ENCODE data around the gene SLC25A42.

DNA sequence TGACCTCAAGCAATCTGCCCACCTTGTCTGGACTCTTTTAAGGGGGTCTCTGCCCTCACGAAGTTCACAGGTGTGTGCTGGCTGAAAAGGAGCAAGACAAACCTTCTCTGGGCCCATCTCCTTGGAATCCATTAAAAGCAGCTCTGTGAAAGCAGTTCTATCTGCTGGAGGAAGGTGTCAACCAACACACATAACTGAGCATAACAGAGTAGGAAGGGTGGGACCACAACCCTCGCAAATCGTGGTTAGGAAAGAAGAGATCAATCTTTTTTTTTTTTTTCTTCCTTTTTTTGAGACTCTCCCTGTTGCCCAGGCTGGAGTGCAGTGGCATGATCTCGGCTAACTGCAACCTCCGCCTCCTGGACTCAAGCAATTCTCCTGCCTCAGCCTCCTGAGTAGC, 31.9 kb upstream of the SLC25A42 start:
- TF ChIP-seq SP4 (CRISPR knock-in tag; IDR thresholded peaks at IDR 0.05) (no peak), SPEN (CRISPR knock-in tag; IDR thresholded peaks at IDR 0.05; ENCODE audit: low read depth) (no peak), YEATS4 (CRISPR knock-in tag; IDR thresholded peaks at IDR 0.05; ENCODE audit: borderline replicate concordance) (no peak), EHMT2 (IDR thresholded peaks at IDR 0.05; ENCODE audit: borderline replicate concordance, low read depth, low read length) (no peak), PCBP1 (IDR thresholded peaks at IDR 0.05; ENCODE audit: borderline replicate concordance, low read depth, low read length) (no peak)
- TF ChIP-seq, protein P1, sequence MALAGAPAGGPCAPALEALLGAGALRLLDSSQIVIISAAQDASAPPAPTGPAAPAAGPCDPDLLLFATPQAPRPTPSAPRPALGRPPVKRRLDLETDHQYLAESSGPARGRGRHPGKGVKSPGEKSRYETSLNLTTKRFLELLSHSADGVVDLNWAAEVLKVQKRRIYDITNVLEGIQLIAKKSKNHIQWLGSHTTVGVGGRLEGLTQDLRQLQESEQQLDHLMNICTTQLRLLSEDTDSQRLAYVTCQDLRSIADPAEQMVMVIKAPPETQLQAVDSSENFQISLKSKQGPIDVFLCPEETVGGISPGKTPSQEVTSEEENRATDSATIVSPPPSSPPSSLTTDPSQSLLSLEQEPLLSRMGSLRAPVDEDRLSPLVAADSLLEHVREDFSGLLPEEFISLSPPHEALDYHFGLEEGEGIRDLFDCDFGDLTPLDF (CRISPR knock-in tag; IDR thresholded peaks at IDR 0.05) = no peak
- TF ChIP-seq, protein P2, sequence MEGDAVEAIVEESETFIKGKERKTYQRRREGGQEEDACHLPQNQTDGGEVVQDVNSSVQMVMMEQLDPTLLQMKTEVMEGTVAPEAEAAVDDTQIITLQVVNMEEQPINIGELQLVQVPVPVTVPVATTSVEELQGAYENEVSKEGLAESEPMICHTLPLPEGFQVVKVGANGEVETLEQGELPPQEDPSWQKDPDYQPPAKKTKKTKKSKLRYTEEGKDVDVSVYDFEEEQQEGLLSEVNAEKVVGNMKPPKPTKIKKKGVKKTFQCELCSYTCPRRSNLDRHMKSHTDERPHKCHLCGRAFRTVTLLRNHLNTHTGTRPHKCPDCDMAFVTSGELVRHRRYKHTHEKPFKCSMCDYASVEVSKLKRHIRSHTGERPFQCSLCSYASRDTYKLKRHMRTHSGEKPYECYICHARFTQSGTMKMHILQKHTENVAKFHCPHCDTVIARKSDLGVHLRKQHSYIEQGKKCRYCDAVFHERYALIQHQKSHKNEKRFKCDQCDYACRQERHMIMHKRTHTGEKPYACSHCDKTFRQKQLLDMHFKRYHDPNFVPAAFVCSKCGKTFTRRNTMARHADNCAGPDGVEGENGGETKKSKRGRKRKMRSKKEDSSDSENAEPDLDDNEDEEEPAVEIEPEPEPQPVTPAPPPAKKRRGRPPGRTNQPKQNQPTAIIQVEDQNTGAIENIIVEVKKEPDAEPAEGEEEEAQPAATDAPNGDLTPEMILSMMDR (CRISPR knock-in tag; IDR thresholded peaks at IDR 0.05) = no peak

All from HepG2 (cell line).